ENCODE results near the gene SMOC1. TPM values are rescaled to one million over a fixed set of nuclear protein-coding genes. Genes with fewer than 3 reads are reported as not detected.

The SMOC1 gene
- total RNA-seq, 1 donor from 2014 or later: 10.9 TPM

GRCh38 chr14:69880044-69880487 lies 850 bp downstream of the SMOC1 start:
- TF ChIP-seq CTCF (IDR thresholded peaks at IDR 0.05; ENCODE audit: unreplicated experiment): no peak
- peaks cover 1% of the 10 kb centered on the region for H3K36me3 Mint-ChIP-seq (ENCODE audit: insufficient read depth)
- H3K27me3 Mint-ChIP-seq: peaks cover 34% of the 10 kb centered on the region
- H3K9me3 Mint-ChIP-seq (ENCODE audit: low read depth): peaks cover 8% of the 10 kb centered on the region
- DNase-seq (ENCODE audit: low spot score, unreplicated experiment): no peak
- peaks cover 15% of the 10 kb centered on the region for H3K4me1 Mint-ChIP-seq (ENCODE audit: low read depth)
- peak overlapping the region; percentile 79 for H3K4me3 Mint-ChIP-seq (ENCODE audit: low read depth)
- H3K27ac Mint-ChIP-seq: peak overlapping the region; percentile 36

GRCh38 chr14:69880893-69881292 lies 1.7 kb downstream of the SMOC1 start:
- H3K4me1 Mint-ChIP-seq (ENCODE audit: low read depth): peaks cover 15% of the 10 kb centered on the region

GRCh38 chr14:69882116-69882864 lies 3.1 kb downstream of the SMOC1 start:
- Mint-ChIP-seq H3K27me3 (peaks cover 34% of the 10 kb centered on the region), H3K4me1 (ENCODE audit: low read depth) (peaks cover 15% of the 10 kb centered on the region), H3K4me3 (ENCODE audit: low read depth) (no peak overlapping the region)

More at GRCh38 chr14:69880893-69881292, 1.7 kb downstream of the SMOC1 start:
- Mint-ChIP-seq H3K36me3 (ENCODE audit: insufficient read depth) (peaks cover 1% of the 10 kb centered on the region), H3K9me3 (ENCODE audit: low read depth) (peaks cover 8% of the 10 kb centered on the region), H3K27ac (no peak overlapping the region), H3K27me3 (peaks cover 34% of the 10 kb centered on the region), H3K4me3 (ENCODE audit: low read depth) (no peak overlapping the region)
- DNase-seq (ENCODE audit: low spot score, unreplicated experiment): no peak
- no peak for TF ChIP-seq CTCF (IDR thresholded peaks at IDR 0.05; ENCODE audit: unreplicated experiment)

GRCh38 chr14:69882915-69883314 lies 3.7 kb downstream of the SMOC1 start:
- H3K4me3 Mint-ChIP-seq (ENCODE audit: low read depth): no peak overlapping the region
- H3K36me3 Mint-ChIP-seq (ENCODE audit: insufficient read depth): peaks cover 1% of the 10 kb centered on the region
- DNase-seq (ENCODE audit: low spot score, unreplicated experiment): no peak
- H3K4me1 Mint-ChIP-seq (ENCODE audit: low read depth): peaks cover 18% of the 10 kb centered on the region
- H3K27me3 Mint-ChIP-seq: peaks cover 30% of the 10 kb centered on the region
- H3K9me3 Mint-ChIP-seq (ENCODE audit: low read depth): peaks cover 8% of the 10 kb centered on the region
- TF ChIP-seq CTCF (IDR thresholded peaks at IDR 0.05; ENCODE audit: unreplicated experiment): no peak
- no peak overlapping the region for H3K27ac Mint-ChIP-seq

More at GRCh38 chr14:69882116-69882864, 3.1 kb downstream of the SMOC1 start:
- no peak for TF ChIP-seq CTCF (IDR thresholded peaks at IDR 0.05; ENCODE audit: unreplicated experiment)
- H3K9me3 Mint-ChIP-seq (ENCODE audit: low read depth): peaks cover 8% of the 10 kb centered on the region
- no peak overlapping the region for H3K27ac Mint-ChIP-seq
- DNase-seq (ENCODE audit: low spot score, unreplicated experiment): no peak
- H3K36me3 Mint-ChIP-seq (ENCODE audit: insufficient read depth): peaks cover 1% of the 10 kb centered on the region

GRCh38 chr14:69886453-69887242 lies 7.4 kb downstream of the SMOC1 start:
- Mint-ChIP-seq H3K9me3 (ENCODE audit: low read depth) (peaks cover 8% of the 10 kb centered on the region), H3K36me3 (ENCODE audit: insufficient read depth) (peaks cover 1% of the 10 kb centered on the region), H3K27me3 (peaks cover 6% of the 10 kb centered on the region), H3K4me1 (ENCODE audit: low read depth) (peaks cover 17% of the 10 kb centered on the region), H3K27ac (no peak overlapping the region), H3K4me3 (ENCODE audit: low read depth) (no peak overlapping the region)
- no peak for DNase-seq (ENCODE audit: low spot score, unreplicated experiment)
- no peak for TF ChIP-seq CTCF (IDR thresholded peaks at IDR 0.05; ENCODE audit: unreplicated experiment)

All from progenitor cell of endocrine pancreas (in vitro differentiated cells).